Hematopoietic multipotent progenitor cell (in vitro differentiated cells): ENCODE results near the gene DIRAS3. TPM values are rescaled to one million over a fixed set of nuclear protein-coding genes. Genes with fewer than 3 reads are reported as not detected.
"Not testable (repeated sequence)": the region's sequence is repeated elsewhere in the genome, so short reads cannot be mapped to it uniquely, and the experiment has no call there.

ENCODE experiments used
- DNase-seq, 3 donors: peaks; one replicate each; pipeline ENCODE4 v3.0.0-alpha.2; 2011 to 2015; ENCODE audit warnings: low read depth in 2 of 3, low spot score in 2 of 3
- total RNA-seq: library from RNA; depleted of rRNA; stranded (reverse); fragments of >200 nt; gene quantifications from one replicate; pipeline ENCODE4 v1.2.3, GENCODE V29; 2012

Gene DIRAS3
- total RNA-seq, 1 donor = 0.27 TPM

DNA sequence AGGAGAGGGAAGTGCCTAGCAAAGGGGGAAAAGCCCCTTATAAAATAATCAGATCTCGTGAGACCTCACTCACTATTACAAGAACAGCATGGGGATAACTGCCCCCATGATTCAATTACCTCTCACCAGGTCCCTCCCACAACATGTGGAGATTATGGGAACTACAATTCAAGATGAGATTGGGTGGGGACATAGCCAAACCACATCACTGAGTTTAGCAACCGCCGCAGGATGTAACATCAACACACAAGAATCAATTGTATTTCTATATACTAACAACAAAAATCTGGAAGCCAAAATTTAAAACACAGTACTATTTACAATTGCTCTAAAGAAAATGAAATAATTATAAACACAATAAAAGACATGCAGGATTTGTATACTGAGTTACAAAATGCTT is 21.9 kb downstream of the DIRAS3 start:
- no peak for DNase-seq

DNA sequence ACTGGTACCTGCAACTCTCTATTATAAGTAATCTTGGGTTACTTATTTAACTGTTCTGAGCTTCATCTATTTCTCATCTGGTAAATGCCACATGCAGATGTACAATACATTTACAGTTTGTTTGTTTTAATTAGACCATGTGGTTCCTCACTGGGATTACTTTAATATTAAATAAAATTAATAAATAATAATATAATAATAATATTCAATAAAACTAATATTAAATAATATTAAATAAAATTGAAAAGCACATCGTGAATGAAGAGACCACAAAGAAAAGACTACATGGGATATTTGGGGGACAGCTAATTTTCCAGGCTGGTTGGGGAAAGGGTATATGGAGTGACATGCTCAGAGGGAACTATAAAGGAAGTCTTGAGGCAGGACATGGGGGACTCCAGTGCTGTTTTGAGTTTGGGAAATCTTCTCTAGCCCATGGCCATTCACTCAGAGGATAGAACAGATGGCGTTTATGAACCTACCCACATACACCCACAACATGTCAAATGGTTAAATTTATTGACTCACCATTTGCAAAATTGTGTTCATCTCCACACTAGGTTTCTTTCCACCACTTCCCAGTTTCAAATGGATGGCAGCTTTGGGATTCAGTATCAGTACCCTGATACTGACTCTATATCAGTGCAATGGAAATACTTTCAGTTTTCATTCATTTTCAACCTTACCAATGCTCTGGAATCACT is 25.6 kb downstream of the DIRAS3 start:
- DNase-seq = no peak

GRCh38 chr1:68016381-68016780 is 34.0 kb downstream of the DIRAS3 start:
- DNase-seq = no peak

- no peak for DNase-seq
Observed at GRCh38 chr1:68015971-68016370, 34.5 kb downstream of the DIRAS3 start.

GRCh38 chr1:68015369-68015768 is 35.1 kb downstream of the DIRAS3 start:
- no peak for DNase-seq

DNA sequence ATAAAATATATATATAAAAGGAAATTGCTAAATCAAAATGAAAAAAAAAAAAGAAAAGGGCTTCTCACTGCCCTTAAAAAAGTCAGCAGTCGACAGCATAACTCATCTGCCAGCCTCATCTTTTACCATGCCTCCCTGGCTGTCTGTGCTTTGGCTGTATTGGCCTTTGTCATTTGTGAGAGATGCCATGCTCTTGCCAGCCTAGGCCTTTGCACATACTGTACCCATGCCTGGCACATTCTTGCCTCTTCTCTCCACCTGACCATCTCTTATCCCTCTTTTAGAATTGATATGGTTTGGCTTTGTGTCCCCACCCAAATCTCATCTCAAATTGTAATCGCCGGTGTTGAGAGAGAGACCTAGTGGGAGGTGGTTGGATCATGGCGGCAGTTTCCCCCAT is 37.1 kb downstream of the DIRAS3 start:
- DNase-seq = no peak

- no peak for DNase-seq
Observed at GRCh38 chr1:68011657-68012375, 38.6 kb downstream of the DIRAS3 start.

DNA sequence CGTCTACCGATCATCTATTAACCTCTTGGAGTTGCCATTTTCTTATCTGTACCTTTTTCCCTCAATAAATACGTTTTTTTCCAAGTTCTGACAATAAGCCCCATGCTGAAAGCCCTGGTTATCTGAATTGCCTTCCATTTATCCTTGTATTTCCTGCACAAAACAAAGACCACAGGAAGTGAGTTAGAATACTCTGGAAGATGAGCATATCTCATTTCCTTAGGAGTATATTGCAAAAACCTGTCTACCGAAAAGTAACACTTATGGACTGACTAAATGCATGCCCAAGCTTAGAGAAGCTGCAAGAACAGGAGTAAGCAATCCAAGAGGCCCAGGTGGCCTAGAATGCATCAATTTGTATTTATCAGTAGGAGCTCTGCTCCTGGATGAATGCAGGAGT is 39.9 kb downstream of the DIRAS3 start:
- no peak for DNase-seq

GRCh38 chr1:68010090-68010489 is 40.3 kb downstream of the DIRAS3 start:
- peak in 1 of 3 donors; percentile 17 for DNase-seq

GRCh38 chr1:68003626-68004025 is 46.8 kb downstream of the DIRAS3 start:
- not testable (repeated sequence) for DNase-seq

- DNase-seq = no peak
Observed at GRCh38 chr1:68000191-68000590, 50.2 kb downstream of the DIRAS3 start.

- no peak for DNase-seq
Observed at GRCh38 chr1:67997746-67998145, 52.7 kb downstream of the DIRAS3 start.

Other genes with a start within 250 kb of the DIRAS3 start
- gene GNG12, start 217.2 kb downstream of the DIRAS3 start, total RNA-seq = under 0.01 TPM
- under 0.01 TPM for gene WLS, start 181.9 kb upstream of the DIRAS3 start, total RNA-seq